Endothelial cell (in vitro differentiated cells): ENCODE results near the gene YAP1. TPM values are rescaled to one million over a fixed set of nuclear protein-coding genes. Genes with fewer than 3 reads are reported as not detected.
"Not testable (repeated sequence)": the region's sequence is repeated elsewhere in the genome, so short reads cannot be mapped to it uniquely, and the experiment has no call there.

Experiments
- DNase-seq: peaks from one replicate; pipeline ENCODE4 v3.0.0; 2021; ENCODE audit warnings: low spot score
- H3K27ac Mint-ChIP-seq: one replicate; pipeline ENCODE4 v1.8.0; 2021; ENCODE audit warnings: mixed read lengths, inconsistent platforms; ENCODE audit not compliant: unreplicated experiment
- H3K27me3 Mint-ChIP-seq: one replicate; pipeline ENCODE4 v1.8.0; 2021; ENCODE audit warnings: mild to moderate bottlenecking, moderate library complexity, mixed read lengths, inconsistent platforms; ENCODE audit not compliant: unreplicated experiment
- H3K36me3 Mint-ChIP-seq: one replicate; pipeline ENCODE4 v1.8.0; 2021; ENCODE audit warnings: mild to moderate bottlenecking, low read depth, mixed read lengths, inconsistent platforms; ENCODE audit not compliant: unreplicated experiment
- H3K4me1 Mint-ChIP-seq: one replicate; pipeline ENCODE4 v1.8.0; 2021; ENCODE audit warnings: mild to moderate bottlenecking, mixed read lengths, inconsistent platforms; ENCODE audit not compliant: unreplicated experiment
- H3K4me3 Mint-ChIP-seq: one replicate; pipeline ENCODE4 v1.8.0; 2021; ENCODE audit warnings: mild to moderate bottlenecking, mixed read lengths, inconsistent platforms; ENCODE audit not compliant: unreplicated experiment
- H3K9me3 Mint-ChIP-seq: one replicate; pipeline ENCODE4 v1.8.0; 2021; ENCODE audit warnings: mixed read lengths, inconsistent platforms; ENCODE audit not compliant: unreplicated experiment
- CTCF ChIP-seq: fragments of 200-600 bp; sonication (generic); IDR thresholded peaks from one replicate; pipeline ENCODE4 v1.5.0; 2021; ENCODE audit warnings: antibody characterized with exemption; ENCODE audit not compliant: unreplicated experiment
- total RNA-seq: library from RNA; stranded (reverse); fragmentation: NEBNext Ultra II Directional; extraction: Animal tissue kit (Norgen Biotek cat#: 25700); gene quantifications from one replicate; pipeline ENCODE4 v1.2.1, GENCODE V29; 2021; ENCODE audit not compliant: unreplicated experiment

YAP1 gene
- total RNA-seq, 1 donor from 2014 or later = 158 TPM

- no peak for TF ChIP-seq CTCF
- no peak overlapping the region for H3K27ac Mint-ChIP-seq
- peaks cover 13% of the 10 kb centered on the region for H3K4me1 Mint-ChIP-seq
Observed at GRCh38 chr11:102256251-102256650, 146.0 kb downstream of the YAP1 start.

GRCh38 chr11:102260241-102260640 lies 150.0 kb downstream of the YAP1 start:
- H3K4me3 Mint-ChIP-seq = no peak overlapping the region
- no peaks in the 10 kb centered on the region for H3K4me1 Mint-ChIP-seq
- no peak overlapping the region for H3K27ac Mint-ChIP-seq
- H3K9me3 Mint-ChIP-seq = no peaks in the 10 kb centered on the region
- no peaks in the 10 kb centered on the region for H3K27me3 Mint-ChIP-seq
- no peaks in the 10 kb centered on the region for H3K36me3 Mint-ChIP-seq
- DNase-seq = no peak
- no peak for TF ChIP-seq CTCF

More at GRCh38 chr11:102256251-102256650, 146.0 kb downstream of the YAP1 start:
- DNase-seq = no peak
- Mint-ChIP-seq H3K27me3 (no peaks in the 10 kb centered on the region), H3K36me3 (no peaks in the 10 kb centered on the region), H3K4me3 (no peak overlapping the region), H3K9me3 (no peaks in the 10 kb centered on the region)

GRCh38 chr11:102263379-102264003 lies 153.2 kb downstream of the YAP1 start:
- H3K36me3 Mint-ChIP-seq = no peaks in the 10 kb centered on the region

GRCh38 chr11:102264704-102265103 lies 154.5 kb downstream of the YAP1 start:
- not testable (repeated sequence) for H3K36me3 Mint-ChIP-seq, H3K27me3 Mint-ChIP-seq, DNase-seq, H3K9me3 Mint-ChIP-seq, H3K27ac Mint-ChIP-seq, H3K4me3 Mint-ChIP-seq
- H3K4me1 Mint-ChIP-seq = peaks cover 11% of the 10 kb centered on the region

More at GRCh38 chr11:102263379-102264003, 153.2 kb downstream of the YAP1 start:
- H3K9me3 Mint-ChIP-seq = no peaks in the 10 kb centered on the region
- no peak overlapping the region for H3K27ac Mint-ChIP-seq
- H3K27me3 Mint-ChIP-seq = no peaks in the 10 kb centered on the region
- TF ChIP-seq CTCF = no peak
- no peak for DNase-seq
- no peak overlapping the region for H3K4me3 Mint-ChIP-seq
- peaks cover 5% of the 10 kb centered on the region for H3K4me1 Mint-ChIP-seq

- Mint-ChIP-seq H3K9me3 (no peaks in the 10 kb centered on the region), H3K4me1 (peaks cover 11% of the 10 kb centered on the region), H3K27me3 (no peaks in the 10 kb centered on the region), H3K4me3 (no peak overlapping the region), H3K27ac (no peak overlapping the region), H3K36me3 (no peaks in the 10 kb centered on the region)
- no peak for TF ChIP-seq CTCF
- DNase-seq = no peak
Observed at GRCh38 chr11:102266099-102266498, 155.9 kb downstream of the YAP1 start.
